Activated CD4-positive, alpha-beta T cell treated with anti-CD3 and anti-CD28 coated beads, Interleukin-2, Interleukin-4, amounts not matched to agents 100 ng/mL and 50 ng/mL, durations not matched to agents 16 hours and 8 hours (primary cell): ENCODE results near the gene ZNF302.

Experiments
- DNase-seq: peaks from one replicate; pipeline ENCODE4 v3.0.0-alpha.2; 2020; ENCODE audit warnings: low spot score

ZNF302 gene

GRCh38 chr19:34732612-34733211 lies 55.2 kb downstream of the ZNF302 start:
- DNase-seq, result no peak

GRCh38 chr19:34733266-34733745 lies 55.8 kb downstream of the ZNF302 start:
- peak; percentile 41 for DNase-seq

GRCh38 chr19:34733746-34734536 lies 56.5 kb downstream of the ZNF302 start, which contains the start of gene ZNF181:
ZNF181 (plus strand) TSS chr19:34734243; CDS start chr19:34735038, 795 bp downstream.
- DNase-seq, result peak; percentile 81

- peak; percentile 58 for DNase-seq
Measured at GRCh38 chr19:34734537-34735103, 57.1 kb downstream of the ZNF302 start.
